SK-N-SH (cell line): ENCODE results near the gene SDK1. TPM values are rescaled to one million over a fixed set of nuclear protein-coding genes. Genes with fewer than 3 reads are reported as not detected.

Source experiments
- CTCF ChIA-PET: fragments of 300-600, 350-600 bp; formaldehyde crosslinking; extraction: SDS; loops from one replicate; lab custom pipeline; 2021; lab: Yijun Ruan, JAX
- POLR2A ChIA-PET: fragments of 350-600 bp; sonication (Branson Sonifier 250); formaldehyde crosslinking; extraction: SDS; loops from one replicate; lab custom pipeline; 2020; ENCODE audit warnings: antibody characterized with exemption, inconsistent platforms; lab: Yijun Ruan, JAX
- DNase-seq: peaks from one replicate; pipeline ENCODE4 v3.0.0; 2012
- H2AFZ ChIP-seq: fragments of 200-600 bp; sonication (generic); 2 replicates; pipeline ENCODE4 v1.8.1; 2016; ENCODE audit warnings: antibody characterized with exemption, mild to moderate bottlenecking, low read depth
- H3F3A ChIP-seq: fragments of 200-600 bp; sonication (generic); replicated peaks from 2 replicates; pipeline ENCODE3; 2016; ENCODE audit warnings: antibody characterized with exemption, mild to moderate bottlenecking; ENCODE audit not compliant: insufficient read depth
- H3K27ac ChIP-seq, 2 experiments: fragments of 200-500 bp in 1 of 2; fragments of 200-600 bp in 1 of 2; sonication (Bioruptor generic) in 1 of 2; sonication (generic), shearing (Covaris generic) in 1 of 2; 2 replicates each; pipeline versions ENCODE4 v1.5.1 to v1.6.1; 2014 to 2016; ENCODE audit warnings: low read depth in 2 of 2, inconsistent platforms in 1 of 2, low read length in 1 of 2, mild to moderate bottlenecking in 1 of 2, mixed read lengths in 1 of 2
- H3K27me3 ChIP-seq: fragments of 200-600 bp; sonication (generic), shearing (Covaris generic); 2 replicates; pipeline ENCODE4 v1.6.1; 2016; ENCODE audit warnings: mixed run types; ENCODE audit not compliant: insufficient read depth
- H3K36me3 ChIP-seq, 2 experiments: fragments of 200-500 bp in 1 of 2; fragments of 200-600 bp in 1 of 2; sonication (Bioruptor generic) in 1 of 2; sonication (generic) in 1 of 2; replicated peaks in 1 of 2; 2 replicates each; pipeline versions ENCODE3 to v1.5.1; 2014 to 2016; ENCODE audit warnings: low read length in 1 of 2, mild to moderate bottlenecking in 1 of 2; ENCODE audit not compliant: insufficient read depth in 2 of 2, control insufficient read depth in 1 of 2
- H3K4me1 ChIP-seq, 2 experiments: fragments of 200-500 bp in 1 of 2; fragments of 200-600 bp in 1 of 2; sonication (Bioruptor generic) in 1 of 2; sonication (generic), shearing (Covaris generic) in 1 of 2; 2 replicates each; pipeline versions ENCODE4 v1.5.1 to v1.6.1; 2014 to 2016; ENCODE audit warnings: low read depth in 1 of 2, low read length in 1 of 2, mixed run types in 1 of 2; ENCODE audit not compliant: insufficient read depth in 2 of 2, control insufficient read depth in 1 of 2
- H3K4me2 ChIP-seq: fragments of 200-600 bp; sonication (generic), shearing (Covaris generic); 2 replicates; pipeline ENCODE4 v1.6.1; 2017; ENCODE audit warnings: mixed run types
- H3K4me3 ChIP-seq, 2 experiments: fragments of 200-500 bp in 1 of 2; fragments of 200-600 bp in 1 of 2; sonication (Bioruptor generic) in 1 of 2; sonication (generic), shearing (Covaris generic) in 1 of 2; 2 replicates each; pipeline versions ENCODE4 v1.5.1 to v1.8.1; 2014 to 2016; ENCODE audit warnings: low read depth in 2 of 2, inconsistent platforms in 1 of 2, low read length in 1 of 2, mild to moderate bottlenecking in 1 of 2, mixed read lengths in 1 of 2, moderate library complexity in 1 of 2
- H3K79me2 ChIP-seq: fragments of 200-600 bp; sonication (generic); 2 replicates; pipeline ENCODE4 v1.8.1; 2017; ENCODE audit warnings: mild to moderate bottlenecking; ENCODE audit not compliant: insufficient read depth
- H3K9ac ChIP-seq: fragments of 200-600 bp; sonication (generic); 2 replicates; pipeline ENCODE4 v1.6.1; 2017; ENCODE audit warnings: mixed run types
- H3K9me2 ChIP-seq: fragments of 200-600 bp; sonication (generic); 2 replicates; pipeline ENCODE4 v1.6.1; 2017; ENCODE audit warnings: mixed run types
- H3K9me3 ChIP-seq: fragments of 200-600 bp; sonication (generic); 2 replicates; pipeline ENCODE4 v1.6.1; 2017; ENCODE audit warnings: mixed run types, mild to moderate bottlenecking, moderate library complexity
- H4K20me1 ChIP-seq: fragments of 200-600 bp; sonication (generic); 2 replicates; pipeline ENCODE4 v1.6.1; 2017; ENCODE audit warnings: mild to moderate bottlenecking, mixed run types; ENCODE audit not compliant: insufficient read depth
- CHD2 ChIP-seq: fragments of 150-350 bp; IDR thresholded peaks from 2 replicates; pipeline ENCODE4 v1.6.1; 2018; ENCODE audit warnings: low read length; ENCODE audit not compliant: partially characterized antibody
- ELF1 ChIP-seq: IDR thresholded peaks from 2 replicates; pipeline ENCODE4 v1.4.0; 2012
- EP300 ChIP-seq, 2 experiments: IDR thresholded peaks; 2 replicates each; pipeline versions ENCODE4 v1.4.0 to v1.6.1; 2012; ENCODE audit warnings: borderline replicate concordance in 1 of 2, low read depth in 1 of 2, low read length in 1 of 2
- EZH2phosphoT487 ChIP-seq: fragments of 200-600 bp; sonication (generic); IDR thresholded peaks from 2 replicates; pipeline ENCODE4 v1.6.1; 2017; ENCODE audit warnings: low read depth, mixed run types, mild to moderate bottlenecking, antibody characterized with exemption, moderate library complexity, borderline replicate concordance
- FOXJ3 ChIP-seq: sonication (generic); formaldehyde crosslinking; IDR thresholded peaks from 2 replicates; pipeline ENCODE4 v1.5.1; 2020; ENCODE audit warnings: mild to moderate bottlenecking, missing genetic modification reagents
- IRF3 ChIP-seq: fragments of 150-350 bp; IDR thresholded peaks from 2 replicates; pipeline ENCODE4 v1.6.1; 2016; ENCODE audit warnings: mild to moderate bottlenecking, low read depth, low read length
- JUND ChIP-seq: IDR thresholded peaks from 2 replicates; pipeline ENCODE4 v1.4.0; 2012
- MXI1 ChIP-seq: IDR thresholded peaks from 2 replicates; pipeline ENCODE4 v1.6.1; 2012; ENCODE audit warnings: mild to moderate bottlenecking, low read depth, low read length, improper control_type of control experiment
- NFIC ChIP-seq: IDR thresholded peaks from 2 replicates; pipeline ENCODE4 v1.4.0; 2012; ENCODE audit warnings: borderline replicate concordance
- POLR2AphosphoS5 ChIP-seq: IDR thresholded peaks from 2 replicates; pipeline ENCODE4 v1.6.1; 2012; ENCODE audit warnings: low read depth, low read length
- RCOR1 ChIP-seq: fragments of 150-350 bp; IDR thresholded peaks from 2 replicates; pipeline ENCODE4 v1.6.1; 2017; ENCODE audit warnings: antibody characterized with exemption, low read length
- RFX5 ChIP-seq: IDR thresholded peaks from 2 replicates; pipeline ENCODE4 v1.6.1; 2012; ENCODE audit warnings: mild to moderate bottlenecking, improper control_type of control experiment, low read length
- SIN3A ChIP-seq: IDR thresholded peaks from 2 replicates; pipeline ENCODE4 v1.6.1; 2012; ENCODE audit warnings: low read depth, mild to moderate bottlenecking, low read length, moderate library complexity, borderline replicate concordance
- SMC3 ChIP-seq: IDR thresholded peaks from 2 replicates; pipeline ENCODE4 v1.6.1; 2012; ENCODE audit warnings: low read depth, low read length, improper control_type of control experiment
- USF2 ChIP-seq: fragments of 150-350 bp; IDR thresholded peaks from 2 replicates; pipeline ENCODE4 v1.6.1; 2017; ENCODE audit warnings: antibody characterized with exemption, low read length, low read depth, borderline replicate concordance
- YY1 ChIP-seq: IDR thresholded peaks from 2 replicates; pipeline ENCODE4 v1.4.0; 2012; ENCODE audit warnings: low read depth, mild to moderate bottlenecking
- WGBS: methylation state at CpG from one replicate; pipeline ENCODE4 v1.1.6; 2017; ENCODE audit warnings: low lambda C conversion rate; 5-methylcytosine and 5-hydroxymethylcytosine counted together
- polyA plus RNA-seq, 3 experiments: library from polyadenylated mRNA; depleted of rRNA; stranded (reverse); fragments of >200 nt; gene quantifications; 2 replicates each; pipeline ENCODE4 v1.2.3, GENCODE V29; 2012
- TF ChIP-seq, protein P1 (sequence below): IDR thresholded peaks from 2 replicates; pipeline ENCODE4 v1.6.1; 2012; ENCODE audit warnings: mild to moderate bottlenecking, low read depth, low read length, moderate library complexity
- TF ChIP-seq, protein P2 (sequence below): IDR thresholded peaks from 2 replicates; pipeline ENCODE4 v1.4.0; 2012; ENCODE audit warnings: low read depth

The SDK1 gene
- polyA plus RNA-seq, 1 of the 3 experiments (the other 2 are of a cell fraction), result 1.2 TPM

DNA sequence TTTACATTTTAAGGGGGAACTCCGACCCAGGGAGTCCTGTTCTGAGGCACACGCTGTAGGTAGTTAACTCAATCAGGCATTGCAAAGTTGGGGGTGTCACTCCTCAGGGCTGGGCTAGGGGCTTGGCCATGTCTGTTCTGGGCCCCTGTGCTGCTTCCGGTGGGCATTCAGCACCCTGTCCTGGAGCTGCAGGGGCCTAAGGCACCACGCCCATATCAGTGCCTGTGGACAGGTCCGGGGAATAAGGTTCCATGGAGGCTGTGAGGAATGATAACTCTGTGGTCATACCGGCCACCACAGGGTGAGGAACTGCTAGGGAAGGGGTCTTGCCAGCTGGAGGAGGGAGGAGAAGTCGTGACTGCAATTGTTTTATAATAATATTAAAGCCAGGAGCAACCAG, 842.0 kb downstream of the SDK1 start:
- Histone ChIP-seq H3K27me3 (no peaks in the 10 kb centered on the region), H3K27ac (peak overlapping the region in 1 of 2 experiments; percentile 93; a peak in 1 of 4 replicates), H2AFZ (no peak overlapping the region), H3K9me2 (no peaks in the 10 kb centered on the region), H3K36me3 (no peaks in the 10 kb centered on the region), H3F3A (no peaks in the 10 kb centered on the region), H3K9ac (no peak overlapping the region), H3K4me3 (no peak overlapping the region), H3K79me2 (no peaks in the 10 kb centered on the region), H4K20me1 (no peaks in the 10 kb centered on the region), H3K4me1 (peaks cover 0 to 55% of the 10 kb centered on the region in 2 experiments; a peak in 1 of 4 replicates), H3K4me2 (no peak overlapping the region), H3K9me3 (no peaks in the 10 kb centered on the region)
- ChIA-PET POLR2A (interaction anchor here (0.6 kb wide), 1 partner anchor 28 kb away, joined by 3 read pairs; no protein-coding TSS in a partner anchor), CTCF (interaction anchor here (1.0 to 2.9 kb wide), 2 partner anchors 14 to 136 kb away, joined by 3 to 11 read pairs; no protein-coding TSS in a partner anchor)
- 61% methylated on average over 7 of the region's 7 CpGs for WGBS
- TF ChIP-seq SIN3A (no peak), POLR2AphosphoS5 (no peak), USF2 (no peak), SMC3 (no peak), IRF3 (no peak), RFX5 (no peak), CHD2 (no peak), ELF1 (no peak), YY1 (no peak), EP300 (IDR thresholded peaks at IDR 0.05; ENCODE audit: borderline replicate concordance in 1 of 2, low read depth in 1 of 2, low read length in 1 of 2) (no peak), RCOR1 (no peak), EZH2phosphoT487 (no peak), MXI1 (no peak), NFIC (no peak), JUND (no peak), FOXJ3 (CRISPR knock-in tag) (no peak)
- TF ChIP-seq, protein P1, sequence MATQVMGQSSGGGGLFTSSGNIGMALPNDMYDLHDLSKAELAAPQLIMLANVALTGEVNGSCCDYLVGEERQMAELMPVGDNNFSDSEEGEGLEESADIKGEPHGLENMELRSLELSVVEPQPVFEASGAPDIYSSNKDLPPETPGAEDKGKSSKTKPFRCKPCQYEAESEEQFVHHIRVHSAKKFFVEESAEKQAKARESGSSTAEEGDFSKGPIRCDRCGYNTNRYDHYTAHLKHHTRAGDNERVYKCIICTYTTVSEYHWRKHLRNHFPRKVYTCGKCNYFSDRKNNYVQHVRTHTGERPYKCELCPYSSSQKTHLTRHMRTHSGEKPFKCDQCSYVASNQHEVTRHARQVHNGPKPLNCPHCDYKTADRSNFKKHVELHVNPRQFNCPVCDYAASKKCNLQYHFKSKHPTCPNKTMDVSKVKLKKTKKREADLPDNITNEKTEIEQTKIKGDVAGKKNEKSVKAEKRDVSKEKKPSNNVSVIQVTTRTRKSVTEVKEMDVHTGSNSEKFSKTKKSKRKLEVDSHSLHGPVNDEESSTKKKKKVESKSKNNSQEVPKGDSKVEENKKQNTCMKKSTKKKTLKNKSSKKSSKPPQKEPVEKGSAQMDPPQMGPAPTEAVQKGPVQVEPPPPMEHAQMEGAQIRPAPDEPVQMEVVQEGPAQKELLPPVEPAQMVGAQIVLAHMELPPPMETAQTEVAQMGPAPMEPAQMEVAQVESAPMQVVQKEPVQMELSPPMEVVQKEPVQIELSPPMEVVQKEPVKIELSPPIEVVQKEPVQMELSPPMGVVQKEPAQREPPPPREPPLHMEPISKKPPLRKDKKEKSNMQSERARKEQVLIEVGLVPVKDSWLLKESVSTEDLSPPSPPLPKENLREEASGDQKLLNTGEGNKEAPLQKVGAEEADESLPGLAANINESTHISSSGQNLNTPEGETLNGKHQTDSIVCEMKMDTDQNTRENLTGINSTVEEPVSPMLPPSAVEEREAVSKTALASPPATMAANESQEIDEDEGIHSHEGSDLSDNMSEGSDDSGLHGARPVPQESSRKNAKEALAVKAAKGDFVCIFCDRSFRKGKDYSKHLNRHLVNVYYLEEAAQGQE, result no peak
- TF ChIP-seq, protein P2, sequence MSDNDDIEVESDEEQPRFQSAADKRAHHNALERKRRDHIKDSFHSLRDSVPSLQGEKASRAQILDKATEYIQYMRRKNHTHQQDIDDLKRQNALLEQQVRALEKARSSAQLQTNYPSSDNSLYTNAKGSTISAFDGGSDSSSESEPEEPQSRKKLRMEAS, result no peak
- DNase-seq, result no peak
